ENCODE measurements around the gene CAPN10. TPM values are rescaled to one million over a fixed set of nuclear protein-coding genes. Genes with fewer than 3 reads are reported as not detected.

The CAPN10 gene
- total and polyA plus RNA-seq, 9 donors, result 2.2 to 34.3 (median 25.1) TPM

- H3K36me3 ChIP-seq, result no peaks in the 10 kb centered on the region
- TF ChIP-seq EP300 (IDR thresholded peaks at IDR 0.05) (no peak), CTCF (IDR thresholded peaks at IDR 0.05) (no peak), POLR2A (IDR thresholded peaks at IDR 0.05) (no peak)
- intact Hi-C loops (cut with DNase I), result no loop called here
- no peaks in the 10 kb centered on the region for H3K9me3 ChIP-seq
- no peaks in the 10 kb centered on the region for H3K27me3 ChIP-seq
- H3K27ac ChIP-seq, result peak overlapping the region in 1 of 2 donors; percentile 12
- peaks cover 5% of the 10 kb centered on the region for H3K4me1 ChIP-seq (ENCODE audit: insufficient read depth)
- no peak for DNase-seq
- H3K4me3 ChIP-seq, result no peak overlapping the region
- WGBS, 3 donors, result 91 to 93% (median 92%) methylated on average over 11 to 12 of the region's 12 CpGs
Observed at GRCh38 chr2:240579071-240579762, 7.3 kb upstream of the CAPN10 start.

DNA sequence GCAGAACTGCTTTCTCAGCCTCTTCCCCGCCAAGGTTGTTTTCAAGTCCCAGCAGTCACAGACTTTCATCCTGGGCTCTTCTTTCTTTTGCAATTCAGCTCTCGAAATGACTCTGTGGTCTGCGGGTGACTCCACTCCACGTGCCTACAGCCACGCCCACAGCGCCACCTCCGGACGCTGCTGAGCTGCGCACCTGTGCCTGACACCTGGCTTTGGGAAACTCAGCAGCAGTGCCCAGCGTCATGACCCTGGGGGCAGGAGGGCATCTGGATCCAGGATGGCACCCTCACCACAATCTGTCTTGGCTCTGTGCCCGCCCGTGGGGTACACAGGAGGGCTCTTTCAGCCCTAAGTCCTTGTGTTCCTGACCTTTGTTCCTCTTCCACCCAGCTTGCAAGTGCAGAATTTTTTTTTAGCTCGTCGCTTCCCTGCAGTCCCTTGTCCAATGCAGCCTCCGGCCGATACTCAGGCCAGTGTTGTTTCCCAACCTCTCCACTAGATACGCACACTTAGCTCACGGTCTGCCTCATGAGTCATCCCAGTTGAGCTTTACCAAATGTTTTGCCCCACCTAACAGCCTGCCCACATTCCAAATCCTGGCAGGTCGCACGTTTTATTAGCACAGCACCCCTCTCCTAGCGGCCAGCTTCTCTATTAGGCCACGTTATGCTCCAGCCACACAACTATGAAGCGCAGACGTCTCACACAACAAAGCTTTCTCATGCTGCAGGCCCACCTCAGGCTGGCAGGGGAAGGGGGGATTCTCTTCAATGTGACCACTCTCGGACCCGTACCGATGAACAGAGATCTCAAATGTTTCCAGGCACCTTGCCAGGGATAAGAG, 6.5 kb upstream of the CAPN10 start:
- DNase-seq, result peak in 3 of 5 donors; percentile 71 to 79 (median 76)
- WGBS, 3 donors, result 46 to 49% (median 46%) methylated on average over 27 of the region's 27 CpGs
- no peak overlapping the region for H3K4me3 ChIP-seq
- H3K27ac ChIP-seq, result peak overlapping the region; percentile 34 to 47
- intact Hi-C loops (cut with DNase I), result no loop called here
- TF ChIP-seq CTCF (IDR thresholded peaks at IDR 0.05), result peak in 1 of 3 donors; percentile 20
- no peak for TF ChIP-seq POLR2A (IDR thresholded peaks at IDR 0.05)
- peaks cover 11% of the 10 kb centered on the region for H3K4me1 ChIP-seq (ENCODE audit: insufficient read depth)
- H3K9me3 ChIP-seq, result no peaks in the 10 kb centered on the region
- H3K27me3 ChIP-seq, result no peaks in the 10 kb centered on the region
- H3K36me3 ChIP-seq, result no peaks in the 10 kb centered on the region

DNA sequence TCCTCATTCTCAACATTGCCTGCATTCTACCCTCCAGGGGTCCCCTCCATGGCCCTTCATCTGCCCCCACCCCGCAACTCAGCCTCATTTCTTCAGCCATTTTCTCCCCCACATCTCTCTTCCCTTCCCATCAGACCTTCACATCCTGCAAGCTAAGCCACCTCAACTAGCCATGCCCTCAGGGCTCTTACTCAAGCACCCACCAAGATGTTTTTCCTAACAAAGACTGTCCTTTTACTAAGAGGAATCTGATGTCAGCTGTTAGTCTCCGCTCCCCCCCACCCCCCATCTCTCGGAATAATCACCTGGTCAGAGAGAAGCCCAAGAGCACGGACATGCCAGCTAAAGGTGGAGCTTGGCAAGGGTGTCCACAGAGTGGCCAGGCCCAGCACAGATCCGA, 4.7 kb upstream of the CAPN10 start:
- no peak overlapping the region for H3K4me3 ChIP-seq
- TF ChIP-seq EP300 (IDR thresholded peaks at IDR 0.05) (no peak), POLR2A (IDR thresholded peaks at IDR 0.05) (no peak), CTCF (IDR thresholded peaks at IDR 0.05) (no peak)
- intact Hi-C loops (cut with DNase I), result no loop called here
- DNase-seq, result no peak
- no peak overlapping the region for H3K27ac ChIP-seq
- H3K4me1 ChIP-seq (ENCODE audit: insufficient read depth), result peaks cover 18% of the 10 kb centered on the region
- H3K27me3 ChIP-seq, result no peaks in the 10 kb centered on the region
- H3K9me3 ChIP-seq, result no peaks in the 10 kb centered on the region
- WGBS, 3 donors, result 92 to 98% (median 96%) methylated on average over 5 of the region's 5 CpGs
- H3K36me3 ChIP-seq, result no peaks in the 10 kb centered on the region

DNA sequence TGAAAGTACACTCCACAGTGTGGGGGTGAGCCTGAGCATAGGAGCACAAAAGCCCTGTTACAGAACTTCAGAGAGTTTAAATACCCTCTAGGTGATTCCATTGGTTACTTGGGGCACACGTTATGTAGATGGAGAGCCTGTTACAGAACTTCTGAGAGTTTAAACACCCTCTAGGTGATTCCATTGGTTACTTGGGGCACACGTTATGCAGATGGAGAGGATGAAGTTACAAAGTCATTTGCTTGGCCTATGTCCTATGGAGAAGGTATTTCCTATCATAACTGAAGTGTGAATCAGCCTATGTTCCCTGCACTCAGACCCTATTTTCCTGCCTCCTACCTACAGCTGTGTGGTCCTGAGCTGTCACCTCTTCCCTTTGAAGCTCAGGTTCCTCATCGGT, 3.8 kb upstream of the CAPN10 start:
- WGBS, 3 donors, result 76 to 91% (median 82%) methylated on average over 3 of the region's 3 CpGs
- H3K27me3 ChIP-seq, result no peaks in the 10 kb centered on the region
- intact Hi-C loops (cut with DNase I), result no loop called here
- no peak overlapping the region for H3K4me3 ChIP-seq
- H3K4me1 ChIP-seq (ENCODE audit: insufficient read depth), result peaks cover 23% of the 10 kb centered on the region
- no peaks in the 10 kb centered on the region for H3K36me3 ChIP-seq
- no peaks in the 10 kb centered on the region for H3K9me3 ChIP-seq
- no peak for TF ChIP-seq CTCF (IDR thresholded peaks at IDR 0.05)
- TF ChIP-seq EP300 (IDR thresholded peaks at IDR 0.05), result no peak
- TF ChIP-seq POLR2A (IDR thresholded peaks at IDR 0.05), result no peak
- DNase-seq, result no peak
- H3K27ac ChIP-seq, result no peak overlapping the region

Data from ovary (tissue), 9 donors.